GM18511 (cell line): ENCODE data around the gene TUBB4A.
"Not testable (repeated sequence)": the region's sequence is repeated elsewhere in the genome, so short reads cannot be mapped to it uniquely, and the experiment has no call there.

ENCODE experiments used
- ATAC-seq: cut with Tn5 transposase; IDR thresholded peaks from one replicate; pipeline ENCODE4 v1.9.1; 2021; ENCODE audit warnings: mild to moderate bottlenecking, moderate library complexity; ENCODE audit not compliant: unreplicated experiment

Gene TUBB4A

DNA sequence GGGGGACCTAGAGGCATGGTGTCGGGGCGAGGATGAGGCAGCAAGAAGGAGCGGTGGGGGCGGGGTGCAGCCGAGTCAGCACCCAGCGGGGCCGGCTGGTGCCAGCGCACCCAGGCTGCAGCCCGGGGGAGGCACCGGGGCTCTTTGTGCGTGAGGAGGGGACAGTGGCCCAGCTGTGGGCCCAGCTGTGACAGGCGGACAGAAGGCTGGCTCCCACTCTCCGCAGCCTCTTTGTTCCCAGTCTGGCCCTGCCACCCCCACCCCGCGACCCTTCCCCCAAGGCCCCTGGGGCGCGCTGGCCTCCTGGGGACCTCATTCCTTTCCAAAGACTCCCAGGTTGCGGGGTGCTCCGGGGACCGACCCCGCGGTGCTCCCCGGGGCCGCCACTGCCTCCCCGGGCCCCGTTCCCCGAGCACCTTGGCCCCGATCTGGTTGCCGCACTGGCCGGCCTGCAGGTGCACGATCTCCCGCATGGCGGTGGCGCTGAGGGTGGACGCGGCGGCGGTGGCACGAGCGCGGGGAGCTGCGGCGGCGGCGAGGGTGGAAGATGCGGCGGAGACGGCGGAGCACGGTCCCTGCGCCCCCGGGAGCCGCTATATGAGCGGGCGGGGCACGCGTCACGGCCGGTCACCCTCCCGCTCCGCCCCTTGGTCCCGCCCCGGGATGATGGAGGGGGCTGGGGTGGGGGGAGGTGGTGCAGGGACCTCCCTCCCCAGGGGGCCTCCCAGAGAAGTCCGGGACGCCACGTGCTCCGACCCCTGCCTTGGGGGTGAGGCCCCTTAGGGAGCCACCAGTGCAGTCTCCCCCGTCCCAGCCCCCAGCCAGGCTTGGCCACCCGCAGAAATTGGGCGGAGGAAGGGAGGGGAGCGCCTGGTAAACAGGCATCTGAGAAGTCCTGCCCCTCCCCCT, at the start of gene TUBB4A:
Gene TUBB4A, minus strand, starts transcription at position 570 of the 909 bp plus-strand sequence. Its CDS starts 97 bp downstream, at position 473.
- no peak for ATAC-seq

DNA sequence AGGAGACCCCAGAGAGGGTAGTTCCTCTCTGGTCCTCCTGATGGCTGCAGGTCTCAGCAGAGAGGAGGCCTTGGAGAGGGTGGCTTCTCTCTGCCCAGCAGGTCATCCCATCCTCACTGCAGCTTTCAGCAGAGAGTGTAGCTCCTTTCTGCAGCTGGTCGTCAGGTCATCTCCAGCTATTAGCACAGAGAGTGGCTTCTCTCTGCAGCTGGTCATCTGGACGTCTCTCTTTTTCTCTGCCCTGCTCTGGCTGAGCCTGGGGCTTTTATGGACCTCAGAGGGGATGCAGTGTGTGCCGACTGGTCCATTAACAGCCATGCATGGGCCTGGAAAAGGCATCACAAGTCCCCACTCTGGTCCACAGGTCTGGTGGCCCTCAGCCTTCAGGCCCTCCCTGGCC, 49.0 kb upstream of the TUBB4A start:
- no peak for ATAC-seq

DNA sequence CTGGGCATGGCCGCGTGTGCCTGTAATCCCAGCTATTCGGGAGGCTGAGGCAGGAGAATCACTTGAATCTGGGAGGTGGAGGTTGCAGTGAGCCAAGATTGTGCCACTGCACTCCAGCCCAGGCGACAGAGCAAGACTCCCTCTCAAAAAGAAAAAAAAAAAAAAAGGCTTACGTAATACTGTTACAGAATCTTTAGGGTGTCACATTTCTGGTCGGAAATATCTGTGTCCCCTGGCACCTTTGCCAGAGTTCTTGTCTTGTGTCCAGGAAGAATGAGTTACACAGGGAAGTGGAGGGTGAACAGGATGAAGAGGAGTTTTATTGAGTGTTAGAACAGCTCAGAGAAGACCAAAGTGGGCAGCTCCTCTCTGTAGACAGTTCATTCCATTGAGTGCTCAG, 48.6 kb upstream of the TUBB4A start:
- ATAC-seq = not testable (repeated sequence)

DNA sequence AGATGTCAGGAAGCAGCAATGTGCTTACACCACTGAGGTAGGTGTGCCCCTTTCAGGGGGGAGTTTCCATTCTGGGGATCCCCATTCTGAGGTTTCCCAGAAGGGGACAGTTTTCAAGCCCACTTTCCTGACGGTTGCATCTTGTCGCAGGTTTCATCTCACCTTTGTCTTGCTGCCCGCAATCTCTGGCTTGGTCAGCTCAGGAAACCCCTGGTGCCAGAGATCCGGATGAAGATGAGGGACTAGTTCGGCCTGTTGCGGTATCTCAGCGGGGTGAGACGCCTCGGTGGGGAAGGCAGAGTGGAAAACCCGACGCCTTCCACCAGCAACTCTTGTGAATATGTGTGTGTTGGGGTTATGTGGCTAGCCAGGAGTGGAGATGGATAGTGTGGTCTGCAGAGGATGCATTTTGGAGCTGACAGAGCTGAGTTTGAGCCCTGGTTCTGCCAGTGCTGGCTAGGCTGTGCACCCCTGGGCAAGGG, 41.8 kb upstream of the TUBB4A start:
- ATAC-seq = no peak

DNA sequence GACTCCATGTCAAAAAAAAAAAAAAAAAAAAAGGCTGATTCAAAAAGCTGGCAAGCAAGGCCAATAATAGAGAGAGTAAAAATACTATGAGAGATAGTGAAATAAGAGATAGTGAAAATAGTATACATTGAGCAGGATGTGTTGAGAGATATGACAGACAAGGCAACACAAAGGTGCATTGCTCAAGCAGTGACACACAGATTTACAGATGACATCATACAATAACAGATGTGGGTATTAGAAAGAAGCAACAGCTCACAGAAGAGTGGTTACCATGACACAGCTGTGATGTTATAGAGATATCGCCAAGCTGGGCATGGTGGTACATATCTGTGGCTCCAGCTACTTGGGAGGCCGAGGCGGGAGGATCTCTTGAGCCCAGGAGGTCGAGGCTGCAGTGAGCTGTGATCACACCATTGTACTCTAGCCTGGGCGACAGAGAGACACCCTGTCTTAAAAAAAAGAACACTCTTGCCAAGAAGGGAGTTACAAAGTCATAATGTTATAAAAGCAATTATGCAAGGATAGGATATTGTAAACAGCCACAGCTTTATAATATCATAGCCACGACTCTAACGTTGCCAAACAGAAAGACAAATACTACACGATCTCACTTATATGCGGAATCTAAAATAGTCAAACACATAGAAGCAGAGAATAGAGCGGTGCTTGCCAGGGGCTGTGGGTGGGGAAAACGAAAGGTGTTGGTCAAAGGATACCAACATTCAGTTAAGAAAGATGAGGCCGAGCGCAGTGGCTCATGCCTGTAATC, 39.0 kb upstream of the TUBB4A start:
- ATAC-seq = no peak

DNA sequence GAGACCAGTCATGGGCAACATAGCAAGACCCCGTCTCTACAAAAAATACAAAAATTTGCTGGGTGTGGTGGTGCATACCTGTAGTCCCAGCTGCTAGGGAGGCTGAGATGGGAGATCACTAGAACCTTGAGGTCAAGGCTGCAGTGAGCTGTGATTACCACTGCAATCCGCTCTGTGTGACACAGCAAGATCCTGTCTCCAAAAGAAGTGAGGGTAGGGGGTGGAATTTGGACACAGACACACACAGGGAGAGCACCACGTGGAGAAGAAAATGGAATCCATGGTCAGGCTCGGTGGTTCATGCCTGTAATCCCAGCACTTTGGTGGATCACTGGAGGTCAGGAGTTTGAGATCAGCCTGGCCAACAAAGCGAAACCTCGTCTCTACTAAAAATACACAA, 37.4 kb upstream of the TUBB4A start:
- no peak for ATAC-seq

DNA sequence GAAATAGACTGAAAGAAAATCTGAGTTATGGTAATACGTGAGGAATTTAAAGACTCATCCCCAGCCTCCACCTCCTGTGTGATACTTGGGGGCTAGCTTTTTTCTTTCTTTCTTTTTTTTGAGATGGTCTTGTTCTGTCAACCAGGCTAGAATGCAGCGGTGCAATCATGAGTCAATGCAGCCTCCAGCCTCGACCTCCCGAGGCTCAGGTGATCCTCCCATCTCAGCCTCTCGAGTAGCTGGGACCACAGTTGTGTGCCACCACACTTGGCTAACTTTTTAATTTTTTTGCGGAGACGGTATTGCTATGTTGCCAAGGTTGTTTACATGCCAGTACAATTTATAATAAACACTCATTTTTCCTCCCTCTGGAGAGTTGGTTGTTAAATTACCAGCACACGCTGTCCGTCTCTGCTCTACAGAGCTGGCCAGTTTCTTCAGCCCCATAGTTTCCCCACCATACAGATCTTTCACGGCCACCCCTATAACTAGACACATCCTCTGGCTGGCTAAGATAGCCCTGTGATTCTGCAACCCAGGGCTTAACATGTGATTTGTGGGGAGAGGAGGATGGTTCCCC, 33.5 kb upstream of the TUBB4A start:
- no peak for ATAC-seq

DNA sequence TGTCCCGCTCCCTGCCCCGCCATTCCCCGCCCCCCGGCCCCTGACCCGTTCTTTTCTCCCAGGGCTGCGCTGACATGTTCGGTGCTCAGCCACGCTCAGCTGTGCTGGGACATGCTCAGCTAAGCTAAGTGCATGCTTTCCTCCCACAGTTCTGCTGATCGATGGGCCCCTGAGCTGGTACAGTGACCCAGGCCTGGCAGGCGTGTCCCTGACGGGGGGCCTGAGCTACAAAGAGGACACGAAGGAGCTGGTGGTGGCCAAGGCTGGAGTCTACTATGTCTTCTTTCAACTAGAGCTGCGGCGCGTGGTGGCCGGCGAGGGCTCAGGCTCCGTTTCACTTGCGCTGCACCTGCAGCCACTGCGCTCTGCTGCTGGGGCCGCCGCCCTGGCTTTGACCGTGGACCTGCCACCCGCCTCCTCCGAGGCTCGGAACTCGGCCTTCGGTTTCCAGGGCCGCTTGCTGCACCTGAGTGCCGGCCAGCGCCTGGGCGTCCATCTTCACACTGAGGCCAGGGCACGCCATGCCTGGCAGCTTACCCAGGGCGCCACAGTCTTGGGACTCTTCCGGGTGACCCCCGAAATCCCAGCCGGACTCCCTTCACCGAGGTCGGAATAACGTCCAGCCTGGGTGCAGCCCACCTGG, 32.5 kb upstream of the TUBB4A start:
- ATAC-seq = no peak

DNA sequence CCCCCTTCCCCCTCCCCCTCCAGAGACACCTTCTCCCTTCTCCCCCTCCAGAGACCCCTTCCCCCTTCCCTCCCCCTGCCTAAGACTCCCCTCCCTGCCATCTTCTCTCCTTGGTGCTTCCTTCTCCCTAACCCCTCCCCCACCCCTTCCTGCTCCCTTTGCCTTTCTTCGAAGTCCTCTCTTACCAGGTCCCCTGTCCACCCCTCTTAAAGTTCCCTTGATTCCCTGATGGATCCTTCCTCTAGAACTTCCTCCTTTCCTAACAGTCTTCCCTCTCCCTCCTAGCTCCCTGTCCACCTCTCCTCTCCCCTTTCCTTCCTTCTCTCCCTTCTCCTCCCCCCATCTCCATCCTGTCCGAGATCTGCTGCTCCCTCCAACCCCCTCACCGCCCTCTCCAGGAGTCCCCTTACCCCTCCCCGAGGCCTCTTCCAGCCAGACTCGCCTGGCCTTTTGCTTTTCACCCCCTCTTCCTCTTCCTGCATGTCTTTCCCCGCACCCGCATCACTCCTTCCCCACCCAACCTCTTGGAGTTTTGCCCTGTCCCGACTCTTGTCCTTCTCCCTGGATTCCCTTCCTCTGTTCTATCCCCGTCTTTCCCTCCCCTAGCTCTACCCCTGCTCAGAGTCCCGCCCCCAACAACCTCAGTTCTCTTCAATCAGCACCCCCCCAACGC, 31.8 kb upstream of the TUBB4A start:
- no peak for ATAC-seq

DNA sequence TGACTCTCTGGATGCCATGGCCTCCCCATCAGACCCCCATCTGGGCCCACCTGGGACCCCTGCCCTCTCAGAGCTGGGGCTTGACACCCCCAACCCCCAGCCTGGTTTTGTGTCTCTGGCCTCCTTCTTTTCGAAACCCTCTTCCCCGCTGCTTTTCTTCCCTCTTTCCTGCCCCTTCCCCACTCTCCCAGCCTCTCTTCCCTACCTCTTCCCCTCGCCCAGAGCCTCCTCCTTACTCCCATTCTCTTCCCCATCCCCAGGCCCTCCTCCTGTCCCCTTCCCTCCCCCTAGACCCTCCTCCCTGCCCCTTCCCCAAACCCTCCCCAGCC, 30.9 kb upstream of the TUBB4A start:
- ATAC-seq = no peak

DNA sequence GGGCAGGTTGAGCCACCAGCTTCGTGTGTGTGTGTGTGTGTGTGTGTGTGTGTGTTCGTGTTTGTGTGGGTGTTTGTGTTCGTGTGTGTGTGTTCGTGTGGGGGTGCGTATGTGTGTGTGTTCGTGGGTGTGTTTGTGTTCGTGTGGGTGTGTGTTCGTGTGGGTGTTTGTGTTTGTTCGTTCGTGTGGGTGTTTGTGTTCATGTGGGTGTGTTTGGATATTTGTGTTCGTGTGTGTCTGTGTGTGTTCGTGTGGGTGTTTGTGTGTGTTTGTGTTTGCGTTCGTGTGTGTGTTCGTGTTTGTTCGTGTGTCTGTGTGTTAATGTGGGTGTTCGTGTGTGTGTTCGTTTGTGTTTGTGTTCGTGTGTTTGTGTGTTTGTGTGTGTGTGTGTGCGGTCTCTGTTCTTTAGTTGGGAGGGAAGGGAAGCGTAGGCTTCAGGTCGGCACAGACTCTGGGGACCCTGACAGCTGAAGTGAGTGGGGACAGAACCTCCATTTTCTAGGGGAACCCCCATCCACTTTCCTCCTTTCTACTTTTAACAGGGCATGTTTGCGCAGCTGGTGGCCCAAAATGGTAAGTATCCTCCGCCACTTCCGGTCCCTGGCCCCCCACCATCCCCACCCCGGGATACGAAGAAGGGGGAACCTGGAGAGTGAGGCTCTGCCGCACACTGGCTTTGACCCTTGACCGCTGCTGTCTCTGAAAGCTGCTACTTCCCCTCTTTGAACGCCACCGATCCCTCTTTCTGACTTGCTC, 30.3 kb upstream of the TUBB4A start:
- no peak for ATAC-seq

DNA sequence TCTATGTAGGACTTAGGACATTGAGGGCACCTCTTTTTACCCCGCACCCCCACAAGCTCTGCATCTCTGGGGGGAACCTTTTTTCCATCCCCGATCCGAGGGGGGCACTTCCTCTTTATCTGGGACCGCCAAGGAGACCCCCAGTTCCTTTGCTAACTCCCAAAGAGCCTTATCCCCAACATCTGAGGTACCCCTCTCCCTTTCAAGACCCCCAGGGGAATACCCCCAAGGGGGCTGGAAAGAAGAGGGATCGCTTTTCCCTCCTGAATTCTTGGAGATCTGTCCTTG, 29.8 kb upstream of the TUBB4A start:
- no peak for ATAC-seq

DNA sequence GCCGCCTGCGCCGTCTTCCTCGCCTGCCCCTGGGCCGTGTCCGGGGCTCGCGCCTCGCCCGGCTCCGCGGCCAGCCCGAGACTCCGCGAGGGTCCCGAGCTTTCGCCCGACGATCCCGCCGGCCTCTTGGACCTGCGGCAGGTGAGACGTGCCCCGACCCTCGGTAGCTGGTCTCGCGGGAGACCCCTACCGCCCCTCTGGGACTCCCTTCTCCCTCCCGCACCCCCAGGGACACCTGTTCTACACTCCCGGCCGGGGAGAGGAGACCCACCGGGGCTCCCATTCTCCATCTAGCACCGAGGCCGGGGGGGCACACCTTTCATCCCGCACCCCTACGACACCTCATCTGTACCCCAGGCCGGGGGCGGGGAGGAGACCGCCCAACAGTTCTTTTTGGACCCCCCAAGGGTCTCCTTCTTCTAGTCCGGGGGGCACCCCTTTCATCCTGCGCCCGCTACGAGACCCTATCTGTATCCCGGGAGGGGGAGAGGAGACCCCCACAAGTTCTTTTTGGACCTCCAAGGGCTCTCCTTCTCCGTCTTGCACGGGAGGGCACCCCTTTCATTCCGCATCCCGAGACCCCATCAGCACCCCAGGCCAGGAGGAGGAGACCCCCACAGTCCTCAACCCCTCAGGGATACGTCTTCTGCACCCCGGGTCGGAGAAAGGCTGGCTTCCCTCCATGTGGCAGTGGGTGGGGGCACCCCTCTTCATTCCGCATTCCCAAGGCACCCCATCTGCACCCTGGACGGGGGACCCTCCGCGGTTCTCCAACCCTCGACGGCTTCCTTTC, 29.2 kb upstream of the TUBB4A start:
- no peak for ATAC-seq

DNA sequence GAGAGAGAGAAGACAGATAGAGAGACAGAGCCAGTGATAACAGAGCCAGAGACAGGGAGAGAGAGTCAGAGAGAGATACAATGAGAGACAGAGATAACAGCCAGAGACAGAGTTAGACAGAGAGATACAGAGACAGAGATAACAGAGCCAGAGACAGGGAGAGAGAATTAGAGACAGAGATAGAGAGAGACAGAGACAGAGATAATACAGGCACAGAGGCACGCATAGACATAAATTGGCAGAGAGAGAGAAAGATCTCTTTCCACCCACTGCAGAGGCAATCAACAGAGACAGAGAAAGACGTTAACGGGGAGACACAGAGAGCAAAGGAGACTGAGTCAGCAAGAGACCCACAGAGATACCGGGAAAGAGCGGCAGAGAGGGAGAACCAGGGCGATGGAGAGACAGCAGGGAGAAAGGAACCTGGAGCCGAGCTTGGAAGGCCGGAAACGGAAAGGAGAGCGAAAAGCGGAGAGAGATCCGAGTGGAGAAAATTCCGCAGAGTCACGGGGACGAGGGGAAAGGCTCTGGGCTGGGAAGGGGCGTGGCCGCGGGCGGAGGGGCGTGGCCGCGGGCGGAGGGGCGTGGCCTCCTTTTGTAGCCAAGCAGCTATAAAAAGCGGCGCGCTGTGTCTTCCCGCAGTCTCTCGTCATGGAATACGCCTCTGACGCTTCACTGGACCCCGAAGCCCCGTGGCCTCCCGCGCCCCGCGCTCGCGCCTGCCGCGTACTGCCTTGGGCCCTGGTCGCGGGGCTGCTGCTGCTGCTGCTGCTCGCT, 28.5 kb upstream of the TUBB4A start, which contains the start of gene TNFSF9:
Gene TNFSF9, plus strand, starts transcription at position 641 of the 777 bp plus-strand sequence. Its CDS starts 11 bp downstream, at position 652.
- no peak for ATAC-seq

DNA sequence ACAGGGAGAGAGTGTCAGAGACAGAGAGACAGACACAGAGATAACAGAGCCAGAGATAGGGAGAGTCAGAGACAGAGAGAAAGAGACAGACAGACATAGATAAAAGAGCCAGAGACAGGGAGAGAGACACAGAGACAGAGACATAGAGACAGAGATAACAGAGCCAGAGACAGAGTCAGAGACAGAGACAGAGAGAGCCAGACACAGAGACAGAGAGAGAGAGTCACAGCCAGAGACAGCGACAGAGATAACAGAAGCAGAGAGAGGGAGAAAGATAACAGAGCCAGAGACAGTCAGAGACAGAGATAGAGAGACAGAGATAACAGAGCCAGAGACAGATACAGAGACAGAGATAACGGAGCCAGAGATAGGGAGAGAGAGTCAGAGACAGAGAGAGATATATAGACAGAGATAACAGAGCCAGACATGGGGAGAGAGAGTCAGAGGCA, 27.9 kb upstream of the TUBB4A start:
- no peak for ATAC-seq

DNA sequence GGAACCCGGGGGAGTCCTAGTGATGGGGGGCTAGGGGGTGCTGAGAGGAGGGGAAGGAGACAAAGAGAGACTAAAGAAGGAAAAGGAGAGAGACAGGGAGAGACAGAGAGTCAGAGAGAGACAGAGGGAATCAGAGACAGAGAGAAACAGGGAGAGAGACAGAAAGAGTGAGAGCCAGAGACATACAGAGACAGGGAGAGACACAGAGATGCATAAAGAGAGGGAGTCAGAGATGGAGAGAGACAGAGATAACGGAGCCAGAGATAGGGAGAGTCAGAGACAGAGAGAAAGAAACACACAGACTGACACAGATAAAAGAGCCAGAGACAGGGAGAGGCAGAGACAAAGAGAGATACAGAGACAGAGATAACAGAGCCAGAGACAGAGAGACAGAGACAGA, 27.2 kb upstream of the TUBB4A start:
- ATAC-seq = no peak

DNA sequence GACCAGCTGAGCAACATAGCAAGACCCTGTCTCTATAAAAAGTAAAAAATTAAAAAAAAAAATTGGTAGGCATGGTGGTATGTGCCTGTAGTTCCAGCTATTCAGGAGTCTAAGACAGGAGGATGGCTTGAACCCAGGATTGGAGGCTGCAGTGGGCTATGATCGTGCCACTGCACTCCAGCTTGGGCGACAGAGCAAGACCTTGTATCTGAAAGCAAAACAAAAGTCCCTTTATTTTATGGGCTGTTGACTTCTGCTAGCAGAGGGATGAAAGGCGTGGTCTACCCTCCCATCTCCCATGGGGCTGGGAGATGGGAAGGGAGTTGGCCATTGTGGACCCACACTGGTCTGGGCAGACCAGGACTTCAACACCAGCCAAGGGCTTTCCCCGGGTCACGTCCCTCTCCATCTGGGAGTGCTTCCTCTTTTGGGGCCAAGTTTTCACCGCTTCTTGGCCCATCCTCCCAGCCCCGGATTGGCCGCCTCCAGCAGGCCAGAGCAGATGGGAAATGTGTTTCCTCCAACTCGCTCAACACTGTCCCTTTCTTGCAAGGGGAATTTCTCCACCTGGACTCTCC, 26.5 kb upstream of the TUBB4A start:
- no peak for ATAC-seq
